Endothelial cell of umbilical vein (primary cell): Measurements from ENCODE around the gene ZNF764. TPM values are rescaled to one million over a fixed set of nuclear protein-coding genes. Genes with fewer than 3 reads are reported as not detected.

Experiments
- BruUV-seq: library from RNA; stranded (reverse); fragments of 400-500 nt; replicated peaks from 2 replicates; lab custom pipeline; 2021; lab: Mats Ljungman, UMichigan
- CTCF ChIA-PET: fragments of 300-600, 350-600 bp; sonication (Branson Sonifier 250); formaldehyde crosslinking; loops from one replicate; lab custom pipeline; 2021; ENCODE audit warnings: antibody characterized with exemption, inconsistent platforms; lab: Charles Lee
- POLR2A ChIA-PET: fragments of 300-600, 350-600 bp; sonication (Branson Sonifier 250); formaldehyde crosslinking; loops from one replicate; lab custom pipeline; 2021; ENCODE audit warnings: antibody characterized with exemption, inconsistent platforms; lab: Charles Lee
- DNase-seq: peaks from one replicate; pipeline ENCODE4 v3.0.0-alpha.2; 2011; ENCODE audit warnings: low read depth, low spot score
- FAIRE-seq: peaks from 2 replicates; lab custom pipeline; 2011; peaks lifted over from hg19 to GRCh38; lab: Jason Lieb, UNC
- H2AFZ ChIP-seq: 2 replicates; pipeline ENCODE4 v1.6.0; 2012; ENCODE audit warnings: low read depth, low read length, control low read depth, inconsistent platforms
- H3K27ac ChIP-seq: 2 replicates; pipeline ENCODE4 v1.5.1; 2011; ENCODE audit warnings: low read depth, mild to moderate bottlenecking, control low read depth, low read length, moderate library complexity; ENCODE audit not compliant: insufficient read depth
- H3K27me3 ChIP-seq, 2 experiments: 2 replicates each; pipeline versions ENCODE4 v1.6.0 to v1.6.1; 2011; ENCODE audit warnings: low read length in 2 of 2, mixed read lengths in 1 of 2; ENCODE audit not compliant: control insufficient read depth in 2 of 2, insufficient read depth in 2 of 2
- H3K36me3 ChIP-seq, 2 experiments: 2 replicates in 1 of 2; 3 replicates in 1 of 2; pipeline ENCODE4 v1.5.1; 2011; ENCODE audit warnings: low read length in 2 of 2, mild to moderate bottlenecking in 1 of 2, moderate library complexity in 1 of 2; ENCODE audit not compliant: control insufficient read depth in 2 of 2, insufficient read depth in 2 of 2; ENCODE audit errors: extremely low read depth in 1 of 2
- H3K4me1 ChIP-seq: 3 replicates; pipeline ENCODE4 v1.5.1; 2011; ENCODE audit warnings: mild to moderate bottlenecking, low read length; ENCODE audit not compliant: control insufficient read depth, insufficient read depth; ENCODE audit errors: extremely low read depth
- H3K4me2 ChIP-seq: 2 replicates; pipeline ENCODE4 v1.6.1; 2011; ENCODE audit warnings: low read length, control low read depth, mixed read lengths; ENCODE audit not compliant: insufficient read depth
- H3K4me3 ChIP-seq, 3 experiments: fragments of 200-600 bp in 1 of 3; sonication (generic), shearing (Covaris generic) in 1 of 3; replicated peaks in 1 of 3; 2 replicates each; pipeline ENCODE4 v1.5.1; 2011 to 2016; ENCODE audit warnings: control low read depth in 3 of 3, low read length in 3 of 3, mild to moderate bottlenecking in 2 of 3, inconsistent platforms in 1 of 3, low read depth in 1 of 3, moderate library complexity in 1 of 3; ENCODE audit not compliant: insufficient read depth in 1 of 3
- H3K79me2 ChIP-seq: 2 replicates; pipeline ENCODE4 v1.6.0; 2012; ENCODE audit warnings: low read length, inconsistent platforms; ENCODE audit not compliant: control insufficient read depth, insufficient read depth
- H3K9ac ChIP-seq: replicated peaks from 2 replicates; pipeline ENCODE3; 2011; ENCODE audit warnings: low read length, control low read depth; ENCODE audit not compliant: insufficient read depth; ENCODE audit errors: extremely low read depth
- H3K9me1 ChIP-seq: replicated peaks from 3 replicates; pipeline ENCODE4 v1.6.0; 2011; ENCODE audit warnings: mild to moderate bottlenecking, low read length; ENCODE audit not compliant: control insufficient read depth, insufficient read depth; ENCODE audit errors: extremely low read depth
- H3K9me3 ChIP-seq: replicated peaks from 2 replicates; pipeline ENCODE4 v1.5.1; 2012; ENCODE audit warnings: low read length, inconsistent platforms; ENCODE audit not compliant: control insufficient read depth, insufficient read depth
- H4K20me1 ChIP-seq: replicated peaks from 2 replicates; pipeline ENCODE3; 2011; ENCODE audit warnings: mild to moderate bottlenecking, low read length; ENCODE audit not compliant: control insufficient read depth, insufficient read depth; ENCODE audit errors: extremely low read depth
- EZH2 ChIP-seq: IDR thresholded peaks from 2 replicates; pipeline ENCODE4 v1.6.1; 2012; ENCODE audit warnings: borderline replicate concordance, low read depth, mild to moderate bottlenecking, moderate library complexity, low read length, inconsistent platforms; ENCODE audit not compliant: severe bottlenecking
- FOS ChIP-seq: IDR thresholded peaks from 2 replicates; pipeline ENCODE4 v1.6.1; 2011; ENCODE audit warnings: mild to moderate bottlenecking, low read length, moderate library complexity, borderline replicate concordance; ENCODE audit not compliant: insufficient read depth
- JUN ChIP-seq: IDR thresholded peaks from 2 replicates; pipeline ENCODE4 v1.6.1; 2011; ENCODE audit warnings: borderline replicate concordance, low read depth; ENCODE audit not compliant: insufficient read length, insufficient read depth
- MYC ChIP-seq: IDR thresholded peaks from one replicate; pipeline ENCODE4 v1.6.1; 2011; ENCODE audit warnings: mild to moderate bottlenecking, low read depth, low read length
- POLR2A ChIP-seq: IDR thresholded peaks from 2 replicates; pipeline ENCODE4 v1.6.1; 2012; ENCODE audit warnings: low read depth, mild to moderate bottlenecking, control low read depth, low read length
- POLR2AphosphoS5 ChIP-seq: IDR thresholded peaks from 2 replicates; pipeline ENCODE4 v1.6.1; 2012; ENCODE audit warnings: low read depth, mild to moderate bottlenecking, control low read depth, low read length, moderate library complexity; ENCODE audit not compliant: insufficient read depth
- dilution Hi-C: fragments of 300-500 bp; cut with MboI; formaldehyde crosslinking; loops from one replicate; pipeline ENCODE4 v1.15.0; 2019; ENCODE audit warnings: low sequenced_read_pairs; ENCODE audit not compliant: extremely low pct_ligation_motif_present
- intact Hi-C: fragments of 100-400 bp; cut with micrococcal nuclease; formaldehyde crosslinking; loops from one replicate; pipeline ENCODE4 v1.10.0; 2022
- polyA plus RNA-seq, 4 experiments: library from polyadenylated mRNA; depleted of rRNA in 3 of 4; stranded (reverse) in 3 of 4; unstranded in 1 of 4; fragments of >200 nt; gene quantifications; 2 replicates each; pipeline versions ENCODE4 v1.2.1 to v1.2.3, GENCODE V29; 2011 to 2012; ENCODE audit warnings: missing spikeins in 1 of 4
- total RNA-seq: library from RNA; stranded (reverse); gene quantifications from 2 replicates; pipeline ENCODE4 v1.2.3, GENCODE V29; 2021

ZNF764 gene
- total and polyA plus RNA-seq, 2 donors (not counting 3 experiments of a cell fraction or from before 2014, with no cell fraction given), result 5.0 to 12.1 TPM

DNA sequence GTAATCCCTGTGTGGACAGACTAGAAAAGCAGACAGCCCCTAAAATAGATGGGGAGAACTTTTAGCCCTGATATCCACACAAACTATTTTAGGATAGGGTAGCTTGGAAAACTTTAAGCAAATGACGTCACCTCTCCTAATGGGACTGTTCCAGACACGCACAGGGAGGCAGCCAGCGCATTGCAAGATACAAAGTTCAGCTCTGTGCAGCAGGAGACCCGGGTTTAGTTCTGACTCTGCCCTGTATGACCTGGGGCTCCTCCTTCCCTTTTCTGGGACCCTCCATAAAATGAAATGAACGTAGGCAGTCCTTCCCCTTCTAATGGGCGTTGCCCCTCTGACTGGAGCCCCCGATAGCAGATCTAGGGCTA lies 45.8 kb upstream of the ZNF764 start:
- Histone ChIP-seq H3K27me3 (no peaks in the 10 kb centered on the region), H3K79me2 (no peaks in the 10 kb centered on the region), H3K36me3 (peaks cover 0 to 22% of the 10 kb centered on the region in 2 experiments), H4K20me1 (no peaks in the 10 kb centered on the region), H3K9me1 (no peaks in the 10 kb centered on the region), H3K4me3 (no peak overlapping the region), H3K4me1 (no peaks in the 10 kb centered on the region), H3K27ac (no peak overlapping the region), H3K9ac (no peak overlapping the region), H2AFZ (no peak overlapping the region), H3K4me2 (no peak overlapping the region), H3K9me3 (no peaks in the 10 kb centered on the region)
- DNase-seq (no peak), FAIRE-seq (no peak)
- BruUV-seq, result no TSS peak
- TF ChIP-seq EZH2 (no peak), MYC (no peak), JUN (no peak), POLR2A (no peak), POLR2AphosphoS5 (no peak), FOS (no peak)
- POLR2A ChIA-PET, result no interaction called here
- dilution Hi-C loops, result no loop called here
- intact Hi-C loops, result no loop called here
- CTCF ChIA-PET, result interaction anchor here (0.9 kb wide), 1 partner anchor 174 kb away, joined by 3 read pairs; the partner anchor contains the start of gene DCTPP1

DNA sequence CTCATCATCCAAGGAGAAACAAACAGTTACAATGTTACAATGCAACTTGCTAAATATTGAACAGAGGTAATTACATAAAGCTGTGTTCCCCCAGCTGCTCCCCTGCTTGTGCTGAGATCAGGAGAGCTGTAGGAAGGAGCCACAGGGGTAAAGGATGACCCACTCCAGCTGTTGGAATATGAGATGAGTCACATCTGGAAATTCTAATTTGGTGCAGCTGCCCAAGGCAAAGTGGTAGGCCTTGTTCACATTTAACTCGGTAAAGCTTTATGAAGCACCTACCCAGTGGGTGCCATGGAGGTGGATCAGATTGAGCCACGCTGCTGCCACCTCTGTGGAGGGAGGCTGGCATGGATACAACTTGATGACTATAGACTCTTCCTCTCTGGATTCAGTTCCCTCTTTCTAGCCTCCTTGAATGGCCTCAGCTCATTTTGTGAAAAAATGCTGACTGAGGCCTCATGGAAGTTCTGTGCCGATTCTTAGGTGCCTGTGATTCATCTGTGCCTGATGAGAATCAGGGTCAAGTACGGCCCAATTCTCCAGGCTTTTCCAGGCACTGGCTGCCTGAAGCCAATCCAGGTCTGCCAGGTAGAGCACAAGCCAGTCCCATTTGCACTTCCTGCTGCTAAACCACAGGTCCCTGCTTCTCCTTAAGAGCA lies 44.6 kb upstream of the ZNF764 start:
- H3K9me3 ChIP-seq, result no peaks in the 10 kb centered on the region
- FAIRE-seq, result no peak
- H3K27me3 ChIP-seq, result no peaks in the 10 kb centered on the region
- no peak overlapping the region for H3K4me3 ChIP-seq
- peaks cover 0 to 19% of the 10 kb centered on the region in 2 experiments for H3K36me3 ChIP-seq
- dilution Hi-C loops, result no loop called here
- H3K9me1 ChIP-seq, result no peaks in the 10 kb centered on the region
- ChIA-PET CTCF (interaction anchor here (0.8 to 2.9 kb wide), 2 partner anchors 8 to 173 kb away, joined by 3 to 15 read pairs; partner anchors contain the start of genes DCTPP1 and ZNF689), POLR2A (no interaction called here)
- no peak overlapping the region for H3K27ac ChIP-seq
- no peak overlapping the region for H3K9ac ChIP-seq
- no peak overlapping the region for H3K4me2 ChIP-seq
- no peak overlapping the region for H2AFZ ChIP-seq
- no peaks in the 10 kb centered on the region for H3K4me1 ChIP-seq
- no peak for DNase-seq
- BruUV-seq, result no TSS peak
- intact Hi-C loops, result no loop called here
- no peaks in the 10 kb centered on the region for H3K79me2 ChIP-seq
- no peaks in the 10 kb centered on the region for H4K20me1 ChIP-seq
- TF ChIP-seq FOS, result no peak
